WERI-Rb-1 (cell line): ENCODE measurements around the gene TTYH1.

Source experiments
- DNase-seq: peaks from one replicate; pipeline ENCODE4 v3.0.0-alpha.2; 2020
- H3K27ac ChIP-seq: fragments of 250-450 bp; sonication (Bioruptor Pico); 2 replicates; pipeline ENCODE4 v1.5.1; 2020; ENCODE audit warnings: mild to moderate bottlenecking, moderate library complexity
- H3K27me3 ChIP-seq: fragments of 250-450 bp; sonication (Bioruptor Pico); 2 replicates; pipeline ENCODE4 v1.5.1; 2021; ENCODE audit warnings: mild to moderate bottlenecking, low read depth, moderate library complexity; ENCODE audit not compliant: insufficient read depth, severe bottlenecking
- H3K36me3 ChIP-seq: fragments of 250-450 bp; sonication (Bioruptor Pico); 2 replicates; pipeline ENCODE4 v1.5.1; 2020; ENCODE audit warnings: mild to moderate bottlenecking, moderate library complexity
- H3K4me3 ChIP-seq: 2 replicates; pipeline ENCODE4 v1.5.1; 2011; ENCODE audit warnings: low read depth, mild to moderate bottlenecking, control low read depth, low read length
- H3K9me3 ChIP-seq: fragments of 250-450 bp; sonication (Bioruptor Pico); 2 replicates; pipeline ENCODE4 v1.5.1; 2021; ENCODE audit warnings: mild to moderate bottlenecking, moderate library complexity; ENCODE audit not compliant: severe bottlenecking
- TF ChIP-seq, protein P1 (sequence below): IDR thresholded peaks from 2 replicates; pipeline ENCODE4 v1.5.1; 2011; ENCODE audit warnings: low read depth, mild to moderate bottlenecking, control low read depth, inconsistent platforms, low read length

The TTYH1 gene

DNA sequence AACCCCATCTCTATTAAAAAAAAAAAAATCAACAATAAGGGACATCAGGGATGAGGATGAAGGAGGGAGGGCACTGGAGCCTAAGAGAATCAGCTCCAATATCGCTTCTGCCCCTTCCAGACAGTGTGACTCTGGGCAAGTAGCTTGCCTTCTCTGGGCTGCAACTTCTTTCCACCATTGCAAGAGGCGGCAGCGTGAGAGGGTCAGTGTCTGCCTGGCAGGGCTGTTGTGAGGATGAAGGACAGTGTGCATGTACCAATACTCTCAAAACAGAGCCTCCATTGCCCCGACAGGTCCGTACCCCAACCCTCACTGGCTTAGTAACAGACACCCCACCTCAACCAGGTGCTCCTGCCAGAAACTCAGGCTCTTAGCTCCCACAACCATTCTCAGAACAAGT, 18.4 kb downstream of the TTYH1 start:
- TF ChIP-seq, protein P1, sequence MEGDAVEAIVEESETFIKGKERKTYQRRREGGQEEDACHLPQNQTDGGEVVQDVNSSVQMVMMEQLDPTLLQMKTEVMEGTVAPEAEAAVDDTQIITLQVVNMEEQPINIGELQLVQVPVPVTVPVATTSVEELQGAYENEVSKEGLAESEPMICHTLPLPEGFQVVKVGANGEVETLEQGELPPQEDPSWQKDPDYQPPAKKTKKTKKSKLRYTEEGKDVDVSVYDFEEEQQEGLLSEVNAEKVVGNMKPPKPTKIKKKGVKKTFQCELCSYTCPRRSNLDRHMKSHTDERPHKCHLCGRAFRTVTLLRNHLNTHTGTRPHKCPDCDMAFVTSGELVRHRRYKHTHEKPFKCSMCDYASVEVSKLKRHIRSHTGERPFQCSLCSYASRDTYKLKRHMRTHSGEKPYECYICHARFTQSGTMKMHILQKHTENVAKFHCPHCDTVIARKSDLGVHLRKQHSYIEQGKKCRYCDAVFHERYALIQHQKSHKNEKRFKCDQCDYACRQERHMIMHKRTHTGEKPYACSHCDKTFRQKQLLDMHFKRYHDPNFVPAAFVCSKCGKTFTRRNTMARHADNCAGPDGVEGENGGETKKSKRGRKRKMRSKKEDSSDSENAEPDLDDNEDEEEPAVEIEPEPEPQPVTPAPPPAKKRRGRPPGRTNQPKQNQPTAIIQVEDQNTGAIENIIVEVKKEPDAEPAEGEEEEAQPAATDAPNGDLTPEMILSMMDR, result no peak
- no peak for DNase-seq
- H3K27ac ChIP-seq, result no peak overlapping the region
- no peaks in the 10 kb centered on the region for H3K27me3 ChIP-seq
- H3K4me3 ChIP-seq, result no peak overlapping the region
- no peaks in the 10 kb centered on the region for H3K36me3 ChIP-seq
- no peaks in the 10 kb centered on the region for H3K9me3 ChIP-seq

DNA sequence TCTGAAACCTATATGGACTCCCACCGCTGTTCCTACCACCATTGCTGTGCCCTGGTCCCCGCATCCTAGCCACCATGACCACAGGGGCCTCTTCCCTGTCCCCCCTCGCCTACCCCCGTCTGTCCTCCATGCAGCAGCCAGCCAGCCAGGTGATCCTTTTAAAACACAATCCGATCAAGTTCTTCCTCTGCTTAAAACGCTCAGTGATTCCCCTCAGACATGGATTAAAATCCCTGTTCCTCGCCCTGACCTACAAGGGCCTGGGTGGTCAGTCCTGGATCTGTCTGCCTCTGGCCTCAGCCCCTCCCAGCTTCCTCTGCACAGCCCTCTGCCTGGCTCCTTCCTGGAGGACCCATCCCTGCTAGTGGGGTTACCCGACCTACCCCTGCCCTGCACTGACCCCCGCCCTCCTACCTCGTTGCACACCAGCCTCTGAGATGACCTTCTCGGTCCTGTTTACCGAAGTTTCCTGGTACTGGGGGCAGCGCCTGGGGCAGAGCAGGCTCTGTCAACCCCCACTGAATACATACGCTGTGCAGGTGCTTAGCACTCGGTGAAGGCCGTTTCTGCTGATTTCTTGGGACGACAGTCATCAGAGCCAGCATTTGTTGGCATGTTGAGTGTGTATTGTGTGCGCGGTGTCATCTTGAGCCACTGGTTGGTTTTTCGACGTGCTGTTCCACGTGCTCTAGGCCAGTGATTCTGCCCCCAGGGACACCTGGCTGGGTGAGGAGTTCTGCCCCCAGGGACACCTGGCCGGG, 19.0 kb downstream of the TTYH1 start:
- TF ChIP-seq, protein P1, result no peak
- DNase-seq, result peak; percentile 57
- H3K27me3 ChIP-seq, result no peaks in the 10 kb centered on the region
- no peaks in the 10 kb centered on the region for H3K9me3 ChIP-seq
- H3K4me3 ChIP-seq, result no peak overlapping the region
- H3K36me3 ChIP-seq, result peaks cover 3% of the 10 kb centered on the region
- no peak overlapping the region for H3K27ac ChIP-seq

DNA sequence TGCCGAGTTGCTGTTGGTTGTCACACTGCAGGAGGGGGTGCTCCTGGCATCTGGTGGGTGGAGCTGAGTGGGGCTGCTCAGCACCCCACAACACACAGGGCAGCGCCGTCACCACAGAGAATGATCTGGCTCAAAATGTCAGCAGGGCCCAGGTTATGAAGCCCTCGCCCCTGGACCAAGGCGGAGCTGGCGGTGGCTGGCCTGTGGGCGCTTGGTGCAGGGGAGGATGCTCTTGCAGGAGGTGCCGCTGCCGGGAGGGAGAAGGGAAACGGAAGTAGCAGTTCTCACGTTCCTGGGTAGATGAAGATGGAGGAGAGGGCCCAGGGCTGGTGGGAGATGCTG, 19.6 kb downstream of the TTYH1 start:
- Histone ChIP-seq H3K36me3 (peaks cover 3% of the 10 kb centered on the region), H3K4me3 (no peak overlapping the region), H3K27me3 (no peaks in the 10 kb centered on the region), H3K9me3 (no peaks in the 10 kb centered on the region), H3K27ac (no peak overlapping the region)
- TF ChIP-seq, protein P1, result no peak
- DNase-seq, result no peak

DNA sequence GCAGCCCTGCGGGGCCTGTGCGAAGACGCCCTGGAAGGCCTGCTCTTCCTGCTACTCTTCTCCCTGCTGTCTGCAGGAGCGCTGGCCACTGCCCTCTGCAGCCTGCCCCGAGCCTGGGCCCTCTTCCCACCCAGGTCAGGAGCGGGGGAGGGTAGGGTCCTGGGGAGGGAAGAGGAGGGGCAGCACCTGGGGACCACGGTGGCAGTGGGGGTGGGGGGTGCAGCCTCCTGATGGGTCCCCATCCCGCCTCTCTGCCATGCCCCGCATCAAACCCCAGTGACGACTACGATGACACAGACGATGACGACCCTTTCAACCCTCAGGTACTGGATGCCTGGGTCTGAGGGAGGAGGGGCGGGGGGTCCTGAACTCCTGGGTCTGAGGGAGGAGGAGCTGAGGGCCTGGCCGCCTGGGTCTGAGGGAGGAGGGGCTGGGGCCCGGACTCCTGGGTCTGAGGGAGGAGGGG, 20.3 kb downstream of the TTYH1 start:
- Histone ChIP-seq H3K36me3 (peaks cover 3% of the 10 kb centered on the region), H3K9me3 (no peaks in the 10 kb centered on the region), H3K27ac (no peak overlapping the region), H3K4me3 (no peak overlapping the region), H3K27me3 (no peaks in the 10 kb centered on the region)
- TF ChIP-seq, protein P1, result no peak
- DNase-seq, result no peak

DNA sequence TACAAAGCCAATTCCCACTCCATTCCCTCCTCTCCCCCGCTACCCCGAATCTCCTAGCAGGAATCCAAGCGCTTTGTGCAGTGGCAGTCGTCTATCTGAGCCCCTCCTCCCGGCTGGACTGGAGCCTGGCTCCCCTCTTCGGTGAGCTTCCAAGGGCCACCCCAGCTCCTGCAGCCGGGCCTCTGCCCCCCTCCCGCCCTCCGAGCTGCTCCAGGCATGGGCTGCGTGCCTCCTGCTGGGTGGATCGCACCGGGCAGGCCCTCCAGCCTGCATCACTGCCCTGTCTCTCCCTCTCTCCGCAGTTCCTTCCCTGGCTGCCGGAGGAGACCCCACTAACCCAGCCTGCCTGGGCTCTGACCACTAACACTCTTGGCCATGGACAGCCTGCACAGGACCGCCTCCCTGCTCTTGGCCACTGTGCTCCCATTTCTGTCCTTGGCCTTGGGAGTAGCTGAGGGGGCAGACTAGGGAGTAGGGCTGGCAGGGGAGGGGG, 20.8 kb downstream of the TTYH1 start:
- H3K27ac ChIP-seq, result no peak overlapping the region
- DNase-seq, result no peak

More for the DNA sequence above, 20.8 kb downstream of the TTYH1 start:
- Histone ChIP-seq H3K9me3 (no peaks in the 10 kb centered on the region), H3K36me3 (peaks cover 3% of the 10 kb centered on the region), H3K4me3 (no peak overlapping the region), H3K27me3 (no peaks in the 10 kb centered on the region)
- TF ChIP-seq, protein P1, result no peak
